GM12891 (cell line): ENCODE results near the gene AQR.

Experiments used
- POLR2A ChIP-seq: IDR thresholded peaks from 2 replicates; pipeline ENCODE4 v1.6.1; 2011; ENCODE audit warnings: low read depth, low read length, control low read depth
- POLR2AphosphoS5 ChIP-seq: IDR thresholded peaks from 2 replicates; pipeline ENCODE4 v1.6.1; 2011; ENCODE audit warnings: low read depth, low read length, control low read depth

DNA sequence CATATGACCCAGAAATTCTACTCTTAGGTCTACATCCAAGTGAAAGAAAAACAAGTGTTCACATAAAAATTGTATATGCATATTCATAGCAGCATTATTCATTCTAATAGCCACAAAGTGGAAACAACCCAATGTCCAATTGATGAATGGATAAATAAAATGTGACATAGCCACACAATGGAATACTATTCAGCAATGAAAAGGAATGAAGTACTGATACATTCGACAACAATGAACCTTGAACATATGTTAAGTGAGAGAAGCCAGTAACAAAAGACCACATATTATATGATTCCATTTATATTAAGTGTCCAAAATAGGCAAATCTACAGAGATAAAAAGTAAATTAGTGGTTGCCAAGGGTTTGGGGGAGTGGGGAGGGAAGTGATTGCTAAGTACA lies 104.0 kb downstream of the AQR start:
- TF ChIP-seq POLR2A (no peak), POLR2AphosphoS5 (no peak)
